Forelimb muscle (tissue), 1 donor: ENCODE data around the gene SAT2. TPM values are rescaled to one million over a fixed set of nuclear protein-coding genes. Genes with fewer than 3 reads are reported as not detected.
"Not testable (repeated sequence)": the region's sequence is repeated elsewhere in the genome, so short reads cannot be mapped to it uniquely, and the experiment has no call there.

Experiments used
- DNase-seq: peaks from one replicate; pipeline ENCODE4 v3.0.0-alpha.2; 2013; ENCODE audit warnings: low read depth
- polyA plus RNA-seq: library from polyadenylated mRNA; unstranded; fragments of 120-200 nt; gene quantifications from one replicate; pipeline ENCODE4 v1.2.1, GENCODE V29; 2013; ENCODE audit not compliant: insufficient read length

SAT2 gene
- polyA plus RNA-seq, 1 donor: 61.7 TPM

DNA sequence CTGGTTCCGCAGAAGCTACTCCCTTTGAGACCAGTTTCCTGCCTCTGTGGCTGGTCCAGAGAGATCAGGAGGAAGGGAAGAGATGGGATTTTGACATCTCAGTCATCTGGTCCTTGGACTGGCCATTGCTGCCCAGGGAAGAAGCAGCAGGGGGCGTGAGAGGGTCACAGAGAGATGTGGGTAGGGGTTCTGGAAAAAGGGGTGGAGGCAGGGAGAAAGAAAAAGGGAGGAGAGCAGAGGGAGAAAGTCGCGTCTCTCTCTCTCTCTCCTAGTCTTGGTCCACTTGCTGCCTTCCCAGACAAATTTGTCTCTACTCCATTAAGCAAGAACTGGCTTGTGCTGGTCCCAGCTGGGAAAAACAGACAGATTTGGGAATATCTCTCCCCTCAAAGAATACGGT is 6.8 kb upstream of the SAT2 start:
- DNase-seq: no peak

DNA sequence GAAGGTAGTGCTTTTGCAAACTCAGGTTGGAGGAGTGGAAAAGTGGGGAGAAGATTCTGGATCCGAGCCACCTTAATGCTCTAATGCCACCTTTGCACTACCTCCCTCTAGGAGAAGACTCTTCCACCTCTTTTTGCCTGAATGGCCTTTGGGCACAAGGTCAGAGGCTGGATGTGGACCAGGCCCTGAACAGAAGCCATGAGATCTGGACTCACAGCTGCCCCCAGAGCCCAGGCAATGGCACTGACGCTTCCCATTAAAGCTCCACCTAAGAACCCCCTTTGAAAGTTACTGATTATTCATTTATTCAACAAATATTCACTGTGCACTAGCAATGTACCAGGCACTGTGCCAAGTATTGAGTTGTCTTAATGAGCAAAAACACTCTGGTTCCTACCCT is 5.5 kb upstream of the SAT2 start:
- no peak for DNase-seq

DNA sequence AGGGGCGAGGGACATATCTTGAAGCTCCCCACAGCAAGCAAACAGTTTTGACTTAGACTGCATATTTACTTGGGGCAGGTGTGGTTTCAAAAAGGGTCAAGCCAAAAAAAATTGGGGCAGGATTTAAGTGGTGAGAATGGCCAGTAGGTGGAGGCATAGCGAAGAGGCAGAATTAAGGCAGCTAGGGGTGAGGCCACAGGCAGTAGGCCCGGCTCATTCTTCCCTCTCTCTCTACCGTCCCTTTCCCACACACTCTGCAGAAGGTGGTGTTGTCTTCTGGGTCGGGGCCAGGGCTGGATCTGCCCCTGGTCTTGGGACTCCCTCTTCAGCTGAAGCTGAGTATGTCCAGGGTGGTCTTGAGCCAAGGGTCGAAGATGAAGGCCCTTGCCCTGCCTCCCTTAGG is 4.9 kb upstream of the SAT2 start:
- no peak for DNase-seq

DNA sequence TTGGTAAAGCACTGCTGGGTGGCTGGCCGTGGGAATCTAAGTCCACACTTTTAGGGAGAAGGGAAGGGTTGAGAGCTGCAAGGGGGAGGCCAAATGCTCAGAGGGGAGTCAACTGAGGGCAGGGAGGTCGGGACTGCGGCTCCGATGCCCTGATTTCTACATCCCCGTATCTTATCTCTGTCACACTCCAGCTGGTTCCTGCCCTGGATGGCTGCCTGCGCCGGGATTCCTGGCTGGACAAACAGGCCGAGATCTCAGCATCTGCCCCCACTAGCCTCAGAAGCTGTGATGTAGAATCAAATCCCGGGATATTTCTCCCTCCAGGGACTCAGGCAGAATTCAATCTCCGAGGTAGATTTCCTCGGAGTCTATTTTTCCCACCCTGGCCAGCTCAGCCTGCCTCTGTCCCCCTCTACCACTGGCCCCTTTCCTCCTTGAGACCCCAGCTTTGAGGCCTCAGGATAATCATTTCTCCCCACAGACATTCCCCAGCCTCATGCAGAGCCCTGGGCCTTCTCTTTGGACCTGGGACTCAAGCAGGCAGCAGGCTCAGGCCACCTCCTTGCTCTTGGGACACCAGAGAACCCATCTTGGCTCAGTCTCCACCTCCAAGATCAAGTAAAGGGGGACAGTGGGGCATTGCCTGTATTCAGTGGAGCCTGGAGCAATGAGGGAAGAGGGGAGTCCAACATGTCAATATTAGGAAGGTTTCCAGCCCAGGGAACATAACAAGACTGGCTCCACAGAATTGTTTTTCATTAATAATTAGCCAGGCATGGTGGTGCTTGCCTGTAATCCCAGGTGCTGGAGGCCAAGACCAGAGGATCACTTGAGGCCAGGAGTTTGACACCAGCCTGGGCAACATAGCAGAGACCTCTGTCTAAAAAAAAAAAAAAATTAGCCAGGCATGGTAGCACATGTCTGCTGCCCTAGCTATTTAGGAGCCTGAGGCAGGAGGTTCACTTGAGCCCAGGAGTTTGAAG is 4.1 kb upstream of the SAT2 start:
- no peak for DNase-seq

DNA sequence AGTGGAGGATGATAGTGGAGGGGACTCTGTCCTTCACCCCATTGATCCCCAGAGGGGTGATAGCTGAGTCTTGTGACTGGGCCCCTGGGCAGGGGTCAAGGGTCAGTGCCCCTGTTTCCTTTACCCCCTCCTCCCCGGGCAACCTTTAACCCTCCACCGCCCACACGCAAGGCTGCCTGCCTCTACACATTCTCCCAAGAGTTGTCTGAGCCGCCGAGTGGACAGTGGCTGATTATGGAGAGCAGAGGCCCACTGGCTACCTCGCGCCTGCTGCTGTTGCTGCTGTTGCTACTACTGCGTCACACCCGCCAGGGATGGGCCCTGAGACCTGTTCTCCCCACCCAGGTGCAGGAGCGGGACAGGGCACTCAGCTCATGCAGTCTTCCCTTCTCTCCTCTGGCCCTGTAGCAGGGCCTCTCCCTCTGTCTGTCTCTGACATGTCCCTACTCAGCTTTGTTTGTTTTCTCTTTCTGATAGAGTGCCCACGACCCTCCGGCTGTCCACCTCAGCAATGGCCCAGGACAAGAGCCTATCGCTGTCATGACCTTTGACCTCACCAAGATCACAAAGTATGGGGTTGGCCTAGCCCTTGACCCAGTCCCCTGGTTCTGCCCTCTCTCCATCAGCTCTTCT is 2.4 kb upstream of the SAT2 start, which contains the start of gene SHBG:
TSS of gene SHBG (plus strand) at position 197 of the 633 bp plus-strand sequence. CDS start at position 235, 38 bp downstream.
- DNase-seq: no peak

DNA sequence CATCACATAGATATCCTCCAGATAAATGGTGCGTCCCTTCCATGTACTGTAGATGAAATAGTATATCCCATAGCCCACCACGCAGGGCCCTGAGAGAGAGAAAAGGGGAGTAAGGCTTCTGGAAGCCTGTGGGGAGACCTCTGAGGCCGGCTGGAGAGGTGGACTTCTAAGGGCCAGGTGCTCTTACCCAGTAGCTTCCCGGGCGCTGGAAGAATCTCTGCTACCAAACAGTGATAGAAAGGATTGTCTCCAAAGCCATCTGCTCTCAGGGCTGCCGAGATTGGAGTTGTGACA is 718 bp downstream of the SAT2 start:
- DNase-seq: no peak

DNA sequence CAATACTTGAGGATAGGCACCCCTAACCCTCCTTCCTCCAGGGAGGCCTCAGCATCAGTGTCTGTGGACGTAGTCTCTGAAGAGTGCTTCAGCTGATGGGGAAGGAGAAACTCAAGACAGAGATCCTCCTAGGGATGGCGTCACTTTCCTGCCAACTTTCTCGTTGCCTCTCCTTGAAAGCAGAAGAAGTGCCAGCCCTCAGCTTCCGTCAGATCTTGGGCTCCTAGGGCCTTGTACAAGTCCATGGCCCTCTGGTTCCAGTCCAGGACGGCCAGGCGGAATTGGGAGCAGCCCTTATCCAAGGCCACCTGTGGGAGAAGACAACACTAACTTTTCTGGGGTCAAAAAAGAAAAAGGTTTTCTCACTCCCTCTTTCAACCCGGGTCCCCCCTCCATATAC is 1.3 kb downstream of the SAT2 start:
- no peak for DNase-seq

DNA sequence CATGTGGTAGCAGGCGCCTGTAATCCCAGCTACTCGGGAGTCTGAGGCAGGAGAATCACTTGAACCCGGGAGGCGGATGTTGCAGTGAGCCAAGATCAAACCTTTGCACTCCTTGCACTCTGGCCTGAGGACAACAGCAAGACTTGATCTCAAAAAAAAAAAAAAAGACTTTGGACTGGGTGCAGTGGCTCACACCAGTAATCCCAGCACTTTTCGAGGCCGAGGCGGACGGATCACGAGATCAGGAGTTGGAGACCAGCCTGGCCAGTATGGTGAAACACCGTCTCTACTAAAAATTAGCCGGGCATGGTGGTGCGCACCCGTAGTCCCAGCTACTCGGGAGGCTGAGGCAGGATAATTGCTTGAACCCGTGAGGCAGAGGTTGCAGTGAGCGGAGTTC is 1.9 kb downstream of the SAT2 start:
- DNase-seq: not testable (repeated sequence)

DNA sequence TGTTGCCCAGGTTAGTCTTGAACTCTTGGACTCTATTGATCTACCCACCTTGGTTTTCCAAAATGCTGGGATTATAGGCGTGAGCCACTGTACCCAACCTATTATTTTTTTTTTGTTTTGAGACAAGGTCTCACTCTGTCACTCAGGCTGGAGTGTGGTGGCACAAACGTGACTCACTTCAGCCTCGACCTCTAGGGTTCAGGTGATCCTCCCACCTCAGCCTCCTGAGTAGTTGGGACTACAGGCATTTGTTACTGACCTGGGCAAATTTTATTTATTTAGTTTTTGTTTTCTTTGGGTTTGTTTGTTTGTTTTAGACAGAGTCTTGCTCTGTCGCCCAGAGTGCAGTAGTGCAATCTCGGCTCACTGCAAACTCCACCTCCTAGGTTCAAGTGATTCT is 4.0 kb downstream of the SAT2 start:
- no peak for DNase-seq

DNA sequence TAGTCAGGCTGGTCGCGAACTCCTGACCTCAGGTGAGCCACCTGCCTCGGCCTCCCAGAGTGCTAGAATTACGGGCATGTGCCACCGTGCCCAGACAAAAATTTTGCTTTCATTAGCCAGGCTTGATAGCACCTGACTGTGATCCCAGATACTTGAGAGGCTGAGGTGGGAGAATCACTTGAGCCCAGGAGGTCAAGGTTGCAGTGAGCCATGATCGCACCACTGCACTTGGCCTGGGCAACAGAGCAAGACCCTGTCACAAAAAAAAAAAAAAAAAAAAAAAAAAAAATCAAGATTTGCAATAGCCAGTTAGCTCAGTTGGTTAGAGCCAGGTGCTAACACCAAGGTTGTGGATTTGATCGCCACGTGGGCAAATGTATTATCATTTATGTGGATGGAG is 6.8 kb downstream of the SAT2 start:
- DNase-seq: no peak

DNA sequence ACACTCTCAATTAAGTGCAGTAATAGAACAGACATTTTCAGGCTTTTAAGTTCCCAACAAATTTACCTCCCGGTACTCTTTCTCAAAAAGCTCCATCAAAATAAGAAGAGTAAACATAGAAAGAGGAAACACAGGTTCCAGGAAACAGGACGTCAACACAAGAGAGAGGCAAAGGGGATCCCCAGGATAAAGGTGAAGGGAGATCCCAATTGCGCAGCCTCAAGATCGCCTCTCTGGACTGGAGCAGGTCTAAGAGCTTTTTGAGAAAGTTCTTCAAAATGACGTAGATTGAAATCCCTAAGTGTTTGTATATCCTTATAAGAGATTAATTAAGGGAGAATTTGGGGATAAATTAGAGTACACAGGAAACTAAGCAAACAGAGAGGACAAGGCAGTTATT is 9.0 kb downstream of the SAT2 start:
- DNase-seq: no peak

DNA sequence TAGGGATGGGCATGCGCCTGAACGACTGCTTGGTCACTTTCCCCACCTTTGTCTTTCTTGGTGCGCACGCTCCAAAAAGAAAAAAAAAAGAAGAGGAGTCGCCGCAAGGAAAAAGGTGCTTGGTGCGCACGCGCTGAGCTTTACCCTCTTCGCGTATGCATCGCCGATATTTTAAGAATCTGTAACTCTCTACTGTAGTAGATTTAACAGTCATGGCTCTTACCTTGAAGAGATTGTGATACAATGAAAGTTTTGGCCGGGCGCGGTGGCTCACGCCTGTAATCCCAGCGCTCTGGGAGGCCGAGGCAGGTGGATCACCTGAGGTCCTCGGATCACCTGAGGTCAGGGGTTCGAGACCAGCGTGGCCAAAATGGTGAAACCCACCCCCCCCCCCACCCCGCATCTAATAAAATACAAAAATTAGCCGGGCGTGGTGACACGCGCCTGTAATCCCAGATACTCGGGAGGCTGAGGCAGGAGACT is 12.3 kb downstream of the SAT2 start:
- no peak for DNase-seq

DNA sequence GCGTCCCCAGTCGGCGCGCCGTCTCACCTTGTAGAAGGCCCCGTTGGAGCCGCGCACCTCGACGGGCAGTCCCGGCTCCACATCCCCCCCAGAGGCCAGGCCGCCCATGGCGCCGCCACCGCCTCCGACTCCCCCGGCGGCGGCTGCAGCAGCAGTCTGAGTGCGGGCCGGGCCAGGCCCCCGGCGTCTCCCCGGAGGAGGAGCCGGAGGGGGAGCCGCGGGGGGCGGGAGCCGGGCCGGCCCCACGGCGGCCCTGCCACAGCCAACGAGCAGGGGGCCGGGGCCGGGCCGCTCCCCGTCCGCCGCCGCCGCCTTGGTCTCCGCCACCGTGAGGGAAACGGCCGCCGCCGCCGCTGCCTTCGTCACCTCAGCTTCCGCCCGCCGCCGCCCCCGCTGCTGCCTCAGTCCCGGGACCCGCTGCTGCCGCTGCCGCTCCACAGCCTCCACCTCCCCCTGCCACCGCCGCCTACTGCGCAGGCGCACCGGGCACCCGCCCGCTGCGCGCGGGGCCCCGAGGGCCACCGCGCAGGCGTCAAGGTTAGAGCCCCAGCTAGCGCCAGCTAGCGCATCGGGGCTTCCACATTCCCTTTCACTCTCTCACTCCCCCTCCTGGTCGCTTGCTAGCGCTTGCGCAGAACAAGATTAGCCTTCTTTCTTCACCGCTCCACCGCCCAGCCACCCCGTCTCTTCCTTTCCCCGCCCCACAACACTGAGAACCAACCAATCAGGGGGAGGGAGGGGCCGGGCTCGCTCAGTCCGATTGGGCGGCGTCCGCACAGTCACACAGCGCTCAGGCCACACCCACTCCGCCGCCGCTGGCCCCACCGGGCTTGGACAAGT is 13.0 kb downstream of the SAT2 start, which contains the start of gene FXR2:
TSS of gene FXR2 (minus strand) at position 473 of the 840 bp plus-strand sequence. CDS start at position 108, 365 bp downstream.
- DNase-seq: peak; percentile 100

DNA sequence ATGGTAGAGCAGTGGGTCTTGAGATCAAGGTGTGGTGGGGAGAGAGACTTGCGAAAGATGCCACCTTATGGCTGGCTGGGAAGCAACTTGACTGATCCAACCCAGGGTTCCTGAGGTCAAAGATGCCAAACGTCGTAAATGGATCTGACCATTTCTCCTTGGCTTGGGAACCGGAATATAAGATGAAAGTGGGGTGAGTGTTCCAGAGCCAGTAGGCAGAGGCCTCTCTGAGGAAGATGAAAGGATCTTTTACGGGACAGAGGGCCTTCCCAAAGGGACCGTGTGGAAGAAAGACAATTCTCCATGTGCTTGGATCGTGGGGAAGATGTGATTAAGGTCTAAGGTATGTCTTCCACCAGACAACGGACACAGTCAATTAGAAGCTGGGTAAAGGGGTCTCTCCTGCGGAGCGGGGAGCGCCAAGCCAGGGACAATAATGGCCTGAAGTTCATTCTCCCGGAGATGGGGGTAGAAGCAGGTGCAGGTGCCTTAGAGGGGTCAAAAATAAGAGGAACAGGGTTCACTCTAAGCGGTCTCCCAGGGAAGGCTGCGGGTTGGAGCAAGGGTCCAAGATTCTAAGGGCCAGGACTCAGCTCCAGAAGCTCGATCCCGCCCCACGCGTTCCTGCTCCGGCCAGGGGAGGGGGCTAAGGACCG is 13.7 kb downstream of the SAT2 start:
- no peak for DNase-seq

DNA sequence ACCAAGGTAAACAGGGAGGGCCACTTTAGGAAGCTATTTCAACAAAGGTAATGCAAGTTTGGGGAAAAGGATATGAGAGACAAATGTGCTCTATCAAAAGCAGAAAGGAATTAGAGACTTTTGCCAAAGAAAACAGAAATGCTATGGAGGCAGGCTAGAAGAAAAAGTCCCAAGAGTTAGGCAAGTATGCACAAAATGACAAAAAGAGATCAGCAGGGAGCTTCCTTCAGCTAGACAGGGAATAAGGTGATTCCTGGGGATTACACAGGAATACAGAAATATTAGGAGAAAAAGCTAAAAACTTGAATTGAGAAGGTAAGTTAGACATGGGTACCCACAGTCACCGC is 15.4 kb downstream of the SAT2 start:
- no peak for DNase-seq

DNA sequence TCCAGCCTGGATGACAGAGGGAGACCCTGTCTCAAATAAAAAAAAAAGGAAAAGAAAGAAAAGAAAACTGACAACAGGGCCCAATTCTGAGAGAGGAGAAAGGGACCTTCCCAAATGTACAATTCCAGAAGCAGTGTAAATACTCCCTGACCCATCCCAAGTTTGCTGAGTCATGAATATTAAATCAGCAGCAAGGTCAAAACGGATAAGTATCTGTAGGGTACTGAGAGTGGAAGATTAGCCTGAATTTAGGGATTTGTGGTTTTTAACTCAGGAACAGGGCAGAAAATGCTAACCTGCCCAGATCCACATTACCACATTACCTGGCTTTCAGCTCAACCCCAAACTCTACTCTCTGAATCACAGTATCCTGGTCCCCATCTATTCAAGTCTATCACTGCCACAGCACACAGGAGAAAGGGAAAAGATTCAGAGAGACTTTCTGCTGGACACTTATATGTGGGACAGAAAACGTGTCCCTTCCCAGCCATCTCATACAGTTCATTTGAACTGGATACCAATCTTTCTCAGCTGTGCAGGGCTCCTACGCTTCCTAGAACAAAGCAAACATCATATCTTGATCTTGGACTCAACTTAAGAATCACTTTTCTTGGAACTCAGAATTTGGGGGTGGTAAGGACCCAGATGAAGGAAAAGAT is 15.9 kb downstream of the SAT2 start:
- DNase-seq: no peak

DNA sequence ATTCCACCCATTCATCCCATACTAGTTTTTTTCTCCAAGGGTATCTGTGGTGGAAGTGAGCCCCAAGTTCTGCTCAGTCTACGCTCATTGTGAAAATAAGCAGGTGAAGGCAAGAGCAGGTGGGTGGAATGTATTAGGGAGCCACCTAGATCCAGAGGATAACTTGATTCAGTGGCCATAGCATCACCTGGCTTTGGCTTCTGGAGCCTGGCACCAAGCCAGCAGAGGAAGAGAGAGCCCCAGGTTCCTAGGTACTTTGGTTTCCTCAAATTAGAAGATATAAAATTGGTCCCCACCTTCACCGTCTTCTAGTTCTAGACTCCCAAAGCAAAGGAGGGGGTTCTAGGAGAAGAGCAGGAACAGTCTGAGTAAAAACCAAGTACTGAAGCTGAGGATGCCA is 17.0 kb downstream of the SAT2 start:
- DNase-seq: no peak

DNA sequence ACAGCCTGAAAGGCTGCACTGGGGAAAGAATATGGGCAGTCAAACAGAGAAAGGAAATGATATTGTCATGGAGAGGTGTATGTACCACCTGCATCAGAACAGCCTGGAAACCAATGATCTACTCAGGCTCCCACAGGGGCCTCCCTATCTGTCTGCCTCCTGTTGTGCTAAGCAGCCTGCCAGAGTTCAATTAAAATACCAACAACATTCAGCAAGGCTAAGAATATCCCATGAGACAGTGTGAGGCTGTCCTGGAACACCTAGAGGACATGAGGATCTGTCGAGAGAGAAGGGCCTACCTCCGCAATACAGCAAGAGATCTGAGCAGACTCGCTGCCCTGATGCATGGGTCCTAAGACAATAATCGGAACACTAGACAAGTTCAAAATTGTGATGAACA is 21.3 kb downstream of the SAT2 start:
- DNase-seq: no peak

DNA sequence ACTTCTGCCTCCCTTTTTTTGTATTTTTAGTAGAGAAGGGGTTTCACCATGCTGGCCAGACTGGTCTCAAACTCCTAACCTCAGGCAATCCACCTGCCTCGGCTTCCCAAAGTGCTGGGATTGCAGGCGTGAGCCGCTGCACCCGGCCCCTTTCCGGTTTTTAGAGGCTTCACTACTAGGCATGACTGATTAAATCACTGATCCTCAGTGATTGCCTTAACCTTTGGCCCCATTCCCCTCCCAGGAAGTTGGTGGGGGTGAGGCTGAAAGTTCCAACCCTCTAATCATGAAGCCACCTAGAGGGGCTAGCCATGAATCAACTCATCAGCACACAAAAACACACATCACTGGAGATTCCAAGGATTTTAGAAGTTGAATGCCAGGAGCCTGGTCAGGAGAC is 30.1 kb downstream of the SAT2 start:
- not testable (repeated sequence) for DNase-seq

DNA sequence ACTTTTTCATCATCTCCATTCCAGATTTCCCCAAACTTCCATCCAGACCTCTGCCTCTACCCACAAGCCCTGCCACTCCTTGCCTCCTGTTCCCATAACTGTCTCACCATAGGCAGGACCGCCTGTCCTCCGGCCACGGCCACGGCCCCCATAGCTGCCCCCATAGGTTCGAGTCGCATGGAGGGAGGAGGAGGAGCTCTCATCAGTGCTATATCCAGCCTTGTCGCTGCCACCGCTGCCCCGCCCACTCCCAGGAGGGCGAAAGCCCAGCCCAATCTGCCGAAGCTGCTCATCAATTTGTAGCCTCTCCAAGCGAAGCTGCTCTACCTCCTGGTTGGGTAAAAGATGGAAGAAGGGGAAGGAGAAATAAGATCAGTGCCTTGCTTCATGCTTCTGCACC is 34.3 kb downstream of the SAT2 start:
- no peak for DNase-seq

DNA sequence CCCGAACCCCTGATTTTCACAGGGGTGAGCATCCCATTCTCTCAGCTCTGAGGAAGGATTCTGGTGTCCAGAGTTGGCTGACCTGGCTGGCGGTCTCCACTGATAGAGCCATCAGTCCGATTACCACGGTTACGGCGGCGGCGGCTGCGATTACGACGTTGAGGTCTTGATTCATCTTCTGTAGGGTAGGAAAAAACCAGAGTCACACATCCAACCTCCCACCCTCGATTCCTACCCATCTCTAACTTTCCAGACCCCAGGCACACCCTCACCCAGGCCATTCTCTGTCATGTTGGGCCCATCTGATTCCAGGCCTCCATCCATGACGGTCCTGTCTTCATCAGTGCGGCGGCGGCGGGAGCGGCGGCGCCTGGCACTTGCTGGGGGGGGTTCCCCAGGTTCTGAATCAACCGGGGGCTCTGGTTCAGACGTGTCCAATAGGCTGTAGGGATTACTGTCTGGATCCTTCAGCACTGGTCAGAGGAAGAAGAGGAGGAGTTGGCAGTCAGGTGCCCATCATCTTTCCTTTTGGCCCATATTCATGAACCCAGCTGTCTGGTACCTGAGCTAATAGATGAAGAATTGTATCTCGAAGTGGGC is 35.1 kb downstream of the SAT2 start:
- no peak for DNase-seq
